Smooth muscle cell (in vitro differentiated cells): ENCODE data around the gene TXNDC2. TPM values are rescaled to one million over a fixed set of nuclear protein-coding genes. Genes with fewer than 3 reads are reported as not detected.

ENCODE experiments used
- DNase-seq: peaks from one replicate; lab custom pipeline; 2025; ENCODE audit not compliant: unreplicated experiment; lab: John Stamatoyannopoulos, UW
- H2AFZ ChIP-seq: fragments of 200-600 bp; sonication (generic); 2 replicates; pipeline ENCODE4 v1.6.0; 2016; ENCODE audit warnings: antibody characterized with exemption, low read depth, mild to moderate bottlenecking
- H3F3A ChIP-seq: fragments of 200-600 bp; sonication (generic); 2 replicates; pipeline ENCODE4 v1.6.0; 2017; ENCODE audit warnings: antibody characterized with exemption, low read depth
- H3K27ac ChIP-seq: fragments of 200-600 bp; sonication (generic); 2 replicates; pipeline ENCODE4 v1.5.1; 2016; ENCODE audit warnings: low read depth, mild to moderate bottlenecking
- H3K27me3 ChIP-seq: fragments of 200-600 bp; sonication (generic); 2 replicates; pipeline ENCODE4 v1.6.1; 2016; ENCODE audit warnings: low read depth, mild to moderate bottlenecking
- H3K36me3 ChIP-seq: fragments of 200-600 bp; sonication (generic); 2 replicates; pipeline ENCODE4 v1.5.1; 2016; ENCODE audit warnings: low read depth
- H3K4me1 ChIP-seq: fragments of 200-600 bp; sonication (generic); 2 replicates; pipeline ENCODE4 v1.5.1; 2016; ENCODE audit warnings: low read depth
- H3K4me2 ChIP-seq: fragments of 200-600 bp; sonication (generic); 2 replicates; pipeline ENCODE4 v1.6.0; 2016; ENCODE audit warnings: mild to moderate bottlenecking
- H3K4me3 ChIP-seq: fragments of 200-600 bp; sonication (generic); 2 replicates; pipeline ENCODE4 v1.5.1; 2016; ENCODE audit warnings: mild to moderate bottlenecking
- H3K79me2 ChIP-seq: fragments of 200-600 bp; sonication (generic); 2 replicates; pipeline ENCODE4 v1.6.0; 2016; ENCODE audit warnings: low read depth, mild to moderate bottlenecking
- H3K9ac ChIP-seq: fragments of 200-600 bp; sonication (generic); 2 replicates; pipeline ENCODE4 v1.6.0; 2016; ENCODE audit warnings: low read depth
- H3K9me3 ChIP-seq: fragments of 200-600 bp; sonication (generic); replicated peaks from 2 replicates; pipeline ENCODE4 v1.5.1; 2016; ENCODE audit warnings: low read depth
- H4K20me1 ChIP-seq: fragments of 200-600 bp; sonication (generic); 2 replicates; pipeline ENCODE4 v1.6.0; 2016; ENCODE audit warnings: low read depth
- WGBS: methylation state at CpG from one replicate; pipeline ENCODE4 v1.1.7; 2016; ENCODE audit warnings: low lambda C conversion rate; 5-methylcytosine and 5-hydroxymethylcytosine counted together
- polyA plus RNA-seq: library from polyadenylated mRNA; unstranded; fragments of >200 nt; fragmentation: Nextera tagmentation; extraction: Ambion mirVana; gene quantifications from 2 replicates; pipeline ENCODE4 v1.2.1, GENCODE V29; 2016
- total RNA-seq: library from RNA; depleted of rRNA; stranded (reverse); fragments of >200 nt; gene quantifications from 2 replicates; pipeline ENCODE4 v1.2.3, GENCODE V29; 2014
- TF ChIP-seq, protein P1 (sequence below): fragments of 200-600 bp; sonication (generic); IDR thresholded peaks from 2 replicates; pipeline ENCODE4 v1.5.1; 2017; ENCODE audit warnings: borderline replicate concordance, mild to moderate bottlenecking, antibody characterized with exemption; ENCODE audit not compliant: insufficient read depth, poor library complexity, severe bottlenecking

Gene TXNDC2
- total and polyA plus RNA-seq, 2 experiments from 2014 or later, result 0.58 TPM; not detected in 1

GRCh38 chr18:9861933-9862332, 23.8 kb upstream of the TXNDC2 start:
- Histone ChIP-seq H3K27ac (no peak overlapping the region), H3K36me3 (peaks cover 3% of the 10 kb centered on the region), H3K9ac (no peak overlapping the region), H3K4me3 (no peak overlapping the region), H4K20me1 (no peaks in the 10 kb centered on the region), H3F3A (peaks cover 11% of the 10 kb centered on the region), H2AFZ (no peak overlapping the region), H3K4me2 (no peak overlapping the region), H3K27me3 (no peaks in the 10 kb centered on the region), H3K9me3 (no peaks in the 10 kb centered on the region), H3K4me1 (no peaks in the 10 kb centered on the region), H3K79me2 (peaks cover 13% of the 10 kb centered on the region)
- TF ChIP-seq, protein P1, sequence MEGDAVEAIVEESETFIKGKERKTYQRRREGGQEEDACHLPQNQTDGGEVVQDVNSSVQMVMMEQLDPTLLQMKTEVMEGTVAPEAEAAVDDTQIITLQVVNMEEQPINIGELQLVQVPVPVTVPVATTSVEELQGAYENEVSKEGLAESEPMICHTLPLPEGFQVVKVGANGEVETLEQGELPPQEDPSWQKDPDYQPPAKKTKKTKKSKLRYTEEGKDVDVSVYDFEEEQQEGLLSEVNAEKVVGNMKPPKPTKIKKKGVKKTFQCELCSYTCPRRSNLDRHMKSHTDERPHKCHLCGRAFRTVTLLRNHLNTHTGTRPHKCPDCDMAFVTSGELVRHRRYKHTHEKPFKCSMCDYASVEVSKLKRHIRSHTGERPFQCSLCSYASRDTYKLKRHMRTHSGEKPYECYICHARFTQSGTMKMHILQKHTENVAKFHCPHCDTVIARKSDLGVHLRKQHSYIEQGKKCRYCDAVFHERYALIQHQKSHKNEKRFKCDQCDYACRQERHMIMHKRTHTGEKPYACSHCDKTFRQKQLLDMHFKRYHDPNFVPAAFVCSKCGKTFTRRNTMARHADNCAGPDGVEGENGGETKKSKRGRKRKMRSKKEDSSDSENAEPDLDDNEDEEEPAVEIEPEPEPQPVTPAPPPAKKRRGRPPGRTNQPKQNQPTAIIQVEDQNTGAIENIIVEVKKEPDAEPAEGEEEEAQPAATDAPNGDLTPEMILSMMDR, result no peak
- WGBS, result 89% methylated on average over 4 of the region's 4 CpGs
- no peak for DNase-seq

DNA sequence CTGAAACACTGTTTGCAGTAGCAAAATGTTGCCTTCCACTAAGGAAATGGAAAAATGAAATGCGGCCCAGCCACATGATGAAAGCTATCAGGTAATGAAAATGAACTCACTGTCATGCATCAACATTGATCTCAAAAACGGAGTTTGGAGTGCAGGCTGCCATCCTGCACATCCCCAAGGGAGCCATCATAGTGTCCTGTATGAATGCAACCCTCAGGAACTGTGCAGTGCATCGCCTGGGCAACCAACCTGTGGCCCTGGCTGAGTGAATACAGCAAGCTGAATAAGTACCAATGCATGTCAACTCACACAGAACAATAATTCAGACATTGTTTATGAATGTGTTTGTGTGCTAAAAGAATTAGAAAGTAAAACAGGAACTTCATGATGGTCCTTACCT, 23.1 kb upstream of the TXNDC2 start:
- Histone ChIP-seq H3K36me3 (peaks cover 3% of the 10 kb centered on the region), H3K4me3 (no peak overlapping the region), H2AFZ (no peak overlapping the region), H3F3A (peaks cover 11% of the 10 kb centered on the region), H4K20me1 (no peaks in the 10 kb centered on the region), H3K79me2 (peaks cover 11% of the 10 kb centered on the region), H3K9ac (no peak overlapping the region), H3K27ac (no peak overlapping the region), H3K27me3 (no peaks in the 10 kb centered on the region), H3K4me1 (no peaks in the 10 kb centered on the region), H3K4me2 (no peak overlapping the region), H3K9me3 (no peaks in the 10 kb centered on the region)
- TF ChIP-seq, protein P1, result no peak
- no peak for DNase-seq
- WGBS, result 63% methylated on average over 3 of the region's 3 CpGs

- Histone ChIP-seq H3K4me2 (no peak overlapping the region), H3K27me3 (no peaks in the 10 kb centered on the region), H3K4me3 (no peak overlapping the region), H2AFZ (no peak overlapping the region), H3K4me1 (no peaks in the 10 kb centered on the region), H4K20me1 (no peaks in the 10 kb centered on the region), H3K9me3 (no peaks in the 10 kb centered on the region), H3K9ac (no peak overlapping the region), H3K27ac (no peak overlapping the region), H3K36me3 (peaks cover 3% of the 10 kb centered on the region), H3K79me2 (peaks cover 5% of the 10 kb centered on the region), H3F3A (peaks cover 11% of the 10 kb centered on the region)
- TF ChIP-seq, protein P1, result no peak
- 60% methylated on average over 2 of the region's 2 CpGs for WGBS
- DNase-seq, result no peak
Measured at GRCh38 chr18:9863282-9863681, 22.5 kb upstream of the TXNDC2 start.

GRCh38 chr18:9865764-9866490, 19.8 kb upstream of the TXNDC2 start:
- no peaks in the 10 kb centered on the region for H3K27me3 ChIP-seq
- H2AFZ ChIP-seq, result no peak overlapping the region
- over 99% methylated on average over 7 of the region's 7 CpGs for WGBS
- H3F3A ChIP-seq, result peaks cover 32% of the 10 kb centered on the region
- no peaks in the 10 kb centered on the region for H4K20me1 ChIP-seq
- peaks cover 17% of the 10 kb centered on the region for H3K4me1 ChIP-seq
- H3K27ac ChIP-seq, result no peak overlapping the region
- H3K9ac ChIP-seq, result no peak overlapping the region
- DNase-seq, result no peak
- H3K4me2 ChIP-seq, result no peak overlapping the region
- TF ChIP-seq, protein P1, result no peak
- no peak overlapping the region for H3K4me3 ChIP-seq
- no peaks in the 10 kb centered on the region for H3K36me3 ChIP-seq
- H3K79me2 ChIP-seq, result no peaks in the 10 kb centered on the region
- H3K9me3 ChIP-seq, result no peaks in the 10 kb centered on the region
